ENCODE results near the gene OR2AP1. TPM values are rescaled to one million over a fixed set of nuclear protein-coding genes. Genes with fewer than 3 reads are reported as not detected.

The OR2AP1 gene
- polyA plus RNA-seq, 2 of the 4 experiments (the other 2 are of a cell fraction) = not detected

GRCh38 chr12:55612646-55613045 lies 40.4 kb downstream of the OR2AP1 start:
- POLR2A ChIA-PET = no interaction called here
- TF ChIP-seq CTCF (IDR thresholded peaks at IDR 0.05) (no peak), EHF (CRISPR knock-in tag; IDR thresholded peaks at IDR 0.05) (no peak), ZNF302 (CRISPR knock-in tag; IDR thresholded peaks at IDR 0.05) (no peak)
- CTCF ChIA-PET = interaction anchor here (1.3 kb wide), 1 partner anchor 423 kb away, joined by 4 read pairs; no protein-coding TSS in a partner anchor

GRCh38 chr12:55614764-55615163 lies 42.5 kb downstream of the OR2AP1 start:
- DNase-seq (ENCODE audit: low read depth in 1 of 2, low spot score in 1 of 2) (no peak), FAIRE-seq (peak; percentile 7), ATAC-seq (no peak)
- H3K4me2 ChIP-seq = no peak overlapping the region
- peaks cover under 1% of the 10 kb centered on the region for H3K4me1 ChIP-seq
- CTCF ChIA-PET = interaction anchor here (1.0 to 2.6 kb wide), 2 partner anchors 426 to 429 kb away, joined by 3 to 12 read pairs; no protein-coding TSS in a partner anchor
- POLR2A ChIA-PET = no interaction called here
- WGBS (ENCODE audit: missing lambda C conversion rate) = 13% methylated on average over 1 of the region's 1 CpG
- no peak overlapping the region for H3K27ac ChIP-seq
- peaks cover 10% of the 10 kb centered on the region; the same call in 2 of the 3 replicates for H3K9me3 ChIP-seq
- no peak for TF ChIP-seq HOXB13 (CRISPR knock-in tag; IDR thresholded peaks at IDR 0.05; ENCODE audit: low read depth)
- no peak for TF ChIP-seq JUN (IDR thresholded peaks at IDR 0.05)
- TF ChIP-seq EHMT2 (IDR thresholded peaks at IDR 0.05; ENCODE audit: low read depth) = no peak
- TF ChIP-seq POLR2AphosphoS2 (conservative IDR thresholded peaks at IDR 0.05; ENCODE audit: low read length) = no peak
- TF ChIP-seq EP300 (IDR thresholded peaks at IDR 0.05) = no peak
- no peak for TF ChIP-seq SREBF2 (IDR thresholded peaks at IDR 0.05)
- no peak for TF ChIP-seq E2F6 (IDR thresholded peaks at IDR 0.05; ENCODE audit: borderline replicate concordance, low read depth)
- TF ChIP-seq ELK1 (IDR thresholded peaks at IDR 0.05; ENCODE audit: low read depth, low read length) = no peak
- no peak for TF ChIP-seq JUNB (IDR thresholded peaks at IDR 0.05)
- no peak for TF ChIP-seq PHF8 (IDR thresholded peaks at IDR 0.05; ENCODE audit: borderline replicate concordance, low read depth)
- no peak for TF ChIP-seq CHD2 (IDR thresholded peaks at IDR 0.05; ENCODE audit: low read length, partially characterized antibody)
- no peak for TF ChIP-seq ZNF302 (CRISPR knock-in tag; IDR thresholded peaks at IDR 0.05)
- no peak for TF ChIP-seq TP53 (CRISPR knock-in tag; IDR thresholded peaks at IDR 0.05)
- TF ChIP-seq CBX2 (IDR thresholded peaks at IDR 0.05; ENCODE audit: borderline replicate concordance, low read depth) = no peak
- no peak for TF ChIP-seq ATOH8 (CRISPR knock-in tag; IDR thresholded peaks at IDR 0.05; ENCODE audit: low read depth)
- TF ChIP-seq RNF2 (IDR thresholded peaks at IDR 0.05; ENCODE audit: borderline replicate concordance, low read depth) = no peak
- no peak for TF ChIP-seq ZSCAN20 (CRISPR knock-in tag; IDR thresholded peaks at IDR 0.05)
- TF ChIP-seq NR3C1 (IDR thresholded peaks at IDR 0.05) = no peak
- H3K4me3 ChIP-seq = no peak overlapping the region

More at GRCh38 chr12:55612646-55613045, 40.4 kb downstream of the OR2AP1 start:
- FAIRE-seq = no peak
- Histone ChIP-seq H3K4me2 (no peak overlapping the region), H3K4me1 (no peaks in the 10 kb centered on the region), H3K9me3 (peaks cover 10% of the 10 kb centered on the region; the same call in 2 of the 3 replicates), H3K4me3 (no peak overlapping the region), H3K27ac (no peak overlapping the region)
- WGBS (ENCODE audit: missing lambda C conversion rate) = 1% methylated on average over 2 of the region's 2 CpGs
- no peak for ATAC-seq
- DNase-seq (ENCODE audit: low read depth in 1 of 2, low spot score in 1 of 2) = no peak
